Measurements from ENCODE around the gene RHBDL3. TPM values are rescaled to one million over a fixed set of nuclear protein-coding genes. Genes with fewer than 3 reads are reported as not detected.

Gene RHBDL3
- total RNA-seq, 6 donors from 2014 or later, result 0.47 to 1.2 TPM; not detected in 4

- TF ChIP-seq EP300 (IDR thresholded peaks at IDR 0.05) (no peak), CTCF (IDR thresholded peaks at IDR 0.05) (no peak), POLR2AphosphoS5 (IDR thresholded peaks at IDR 0.05) (no peak), POLR2A (IDR thresholded peaks at IDR 0.05) (no peak)
- ATAC-seq (ENCODE audit: low FRiP score in 2 of 2), result peak in 1 of 2 donors; percentile 39
- H3K4me1 ChIP-seq, result no peaks in the 10 kb centered on the region
- H3K27ac ChIP-seq, result no peak overlapping the region
- 51 to 60% methylated on average over 8 to 19 of the region's 19 CpGs for WGBS, 2 donors
- DNase-seq, result peak in 1 of 2 donors; percentile 74
- H3K9me3 ChIP-seq, result no peaks in the 10 kb centered on the region
- H3K4me3 ChIP-seq, result no peak overlapping the region
- no peaks in the 10 kb centered on the region for H3K27me3 ChIP-seq
- no peaks in the 10 kb centered on the region for H3K36me3 ChIP-seq
Measured at GRCh38 chr17:32275060-32276042, 9.7 kb downstream of the RHBDL3 start.

- TF ChIP-seq CTCF (IDR thresholded peaks at IDR 0.05) (no peak), EP300 (IDR thresholded peaks at IDR 0.05) (no peak), POLR2A (IDR thresholded peaks at IDR 0.05) (no peak), POLR2AphosphoS5 (IDR thresholded peaks at IDR 0.05) (no peak)
- no peaks in the 10 kb centered on the region for H3K27me3 ChIP-seq
- H3K27ac ChIP-seq, result no peak overlapping the region
- H3K9me3 ChIP-seq, result no peaks in the 10 kb centered on the region
- ATAC-seq (ENCODE audit: low FRiP score in 2 of 2) (no peak), DNase-seq (no peak)
- peaks cover 0 to 3% (median 0%) of the 10 kb centered on the region in 4 donors for H3K4me1 ChIP-seq
- WGBS, 2 donors, result 83 to 84% methylated on average over 2 to 4 of the region's 4 CpGs
- H3K36me3 ChIP-seq, result no peaks in the 10 kb centered on the region
- no peak overlapping the region for H3K4me3 ChIP-seq
Measured at GRCh38 chr17:32276171-32276601, 10.6 kb downstream of the RHBDL3 start.

- ATAC-seq (ENCODE audit: low FRiP score in 2 of 2), result no peak
- no peak overlapping the region for H3K4me3 ChIP-seq
Measured at GRCh38 chr17:32277284-32277683, 11.7 kb downstream of the RHBDL3 start.

GRCh38 chr17:32278815-32279214 is 13.2 kb downstream of the RHBDL3 start:
- H3K27me3 ChIP-seq, result no peaks in the 10 kb centered on the region

More at GRCh38 chr17:32277284-32277683, 11.7 kb downstream of the RHBDL3 start:
- 71 to 81% methylated on average over 6 of the region's 6 CpGs for whole genome bisulfite sequencing, 2 donors
- Histone ChIP-seq H3K27ac (no peak overlapping the region), H3K36me3 (no peaks in the 10 kb centered on the region), H3K27me3 (no peaks in the 10 kb centered on the region), H3K4me1 (peaks cover 0 to 5% (median 0%) of the 10 kb centered on the region in 4 donors), H3K9me3 (no peaks in the 10 kb centered on the region)
- no peak for TF ChIP-seq POLR2A (IDR thresholded peaks at IDR 0.05)
- TF ChIP-seq EP300 (IDR thresholded peaks at IDR 0.05), result no peak
- no peak for TF ChIP-seq POLR2AphosphoS5 (IDR thresholded peaks at IDR 0.05)
- no peak for TF ChIP-seq CTCF (IDR thresholded peaks at IDR 0.05)
- no peak for DNase-seq

More at GRCh38 chr17:32278815-32279214, 13.2 kb downstream of the RHBDL3 start:
- Histone ChIP-seq H3K27ac (no peak overlapping the region), H3K9me3 (no peaks in the 10 kb centered on the region), H3K36me3 (no peaks in the 10 kb centered on the region), H3K4me1 (peaks cover 0 to 5% (median 0%) of the 10 kb centered on the region in 4 donors), H3K4me3 (no peak overlapping the region)
- TF ChIP-seq POLR2A (IDR thresholded peaks at IDR 0.05) (no peak), POLR2AphosphoS5 (IDR thresholded peaks at IDR 0.05) (no peak), EP300 (IDR thresholded peaks at IDR 0.05) (no peak), CTCF (IDR thresholded peaks at IDR 0.05) (no peak)
- ATAC-seq (ENCODE audit: low FRiP score in 2 of 2) (no peak), DNase-seq (no peak)
- 97 to 100% methylated on average over 2 of the region's 2 CpGs for WGBS, 2 donors
